Thoracic aorta (tissue), 2 donors: Measurements from ENCODE around the gene UTS2. TPM values are rescaled to one million over a fixed set of nuclear protein-coding genes. Genes with fewer than 3 reads are reported as not detected.
A peak's percentile ranks its signal among the peaks of the same experiment; 100 is the strongest.

Experiments used
- ATAC-seq: fragments of 150-250 bp; one replicate; pipeline ENCODE4 v1.8.0; 2017; ENCODE audit warnings: low read depth; ENCODE audit not compliant: insufficient number of reproducible peaks, low FRiP score
- DNase-seq: peaks from one replicate; pipeline ENCODE4 v3.0.0-alpha.2; 2020; ENCODE audit warnings: low spot score
- H3K27ac ChIP-seq, 2 donors: fragments of 200-600 bp; sonication (generic); 1 replicate in 1 of 2; 2 replicates in 1 of 2; pipeline ENCODE4 v1.5.1; 2016; ENCODE audit warnings: mild to moderate bottlenecking in 2 of 2, moderate library complexity in 2 of 2
- H3K27me3 ChIP-seq: fragments of 200-600 bp; sonication (generic); replicated peaks from 2 replicates; pipeline ENCODE4 v1.6.0; 2016; ENCODE audit warnings: mild to moderate bottlenecking; ENCODE audit not compliant: insufficient read depth
- H3K36me3 ChIP-seq: fragments of 200-600 bp; sonication (generic); one replicate; pipeline ENCODE4 v1.5.1; 2016
- H3K4me1 ChIP-seq, 2 donors: fragments of 200-600 bp; sonication (generic); 1 replicate in 1 of 2; 2 replicates in 1 of 2; pipeline versions ENCODE4 v1.5.1 to v1.6.0; 2016; ENCODE audit warnings: low read depth in 2 of 2, mild to moderate bottlenecking in 1 of 2; ENCODE audit not compliant: control insufficient read depth in 1 of 2
- H3K4me3 ChIP-seq: fragments of 200-600 bp; sonication (generic); 2 replicates; pipeline ENCODE4 v1.5.1; 2016; ENCODE audit warnings: mild to moderate bottlenecking
- H3K9me3 ChIP-seq: fragments of 200-600 bp; sonication (generic); 2 replicates; pipeline ENCODE4 v1.5.1; 2016
- total RNA-seq, 2 donors: library from RNA; depleted of rRNA; stranded (reverse); fragments of >200 nt; gene quantifications; one replicate each; pipeline versions ENCODE4 v1.1.0 to v1.2.3, GENCODE V29; 2016
- TF ChIP-seq, protein P1 (sequence below): fragments of 200-600 bp; sonication (generic); IDR thresholded peaks from one replicate; pipeline ENCODE4 v1.5.1; 2019; ENCODE audit warnings: antibody characterized with exemption

The UTS2 gene
- total RNA-seq, 2 donors from 2014 or later, result not detected

DNA sequence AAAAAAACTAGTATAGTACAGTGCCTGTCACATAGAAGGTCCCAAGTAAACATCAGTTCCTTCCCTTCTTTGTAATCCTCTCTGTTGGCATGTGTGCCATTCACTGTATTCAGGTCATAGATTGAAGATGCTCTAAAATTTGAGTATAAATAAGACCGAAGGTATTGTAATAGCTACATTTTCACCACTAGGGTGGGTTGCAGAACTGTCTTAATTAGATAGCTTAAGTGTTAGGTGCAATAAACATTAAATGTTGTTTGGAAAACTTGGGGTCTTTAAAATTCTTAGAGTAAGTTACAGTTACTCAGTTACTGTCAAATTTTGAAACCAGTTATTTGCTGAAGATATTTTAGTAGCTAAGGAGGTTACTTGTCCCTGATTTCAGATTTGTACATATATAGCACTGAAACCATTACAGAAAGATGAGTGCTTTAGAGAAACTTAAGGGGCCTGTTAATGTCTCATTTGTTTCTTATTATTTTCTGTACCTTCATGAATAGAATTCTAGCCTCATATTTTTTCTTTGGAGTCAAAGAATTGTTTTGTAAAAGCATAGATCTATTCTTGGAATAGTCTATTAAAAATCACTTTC is 44.5 kb downstream of the UTS2 start:
- Histone ChIP-seq H3K9me3 (peaks cover 3% of the 10 kb centered on the region), H3K27ac (no peak overlapping the region), H3K4me1 (no peaks in the 10 kb centered on the region), H3K27me3 (no peaks in the 10 kb centered on the region), H3K36me3 (peaks cover 51% of the 10 kb centered on the region), H3K4me3 (no peak overlapping the region)
- TF ChIP-seq, protein P1, sequence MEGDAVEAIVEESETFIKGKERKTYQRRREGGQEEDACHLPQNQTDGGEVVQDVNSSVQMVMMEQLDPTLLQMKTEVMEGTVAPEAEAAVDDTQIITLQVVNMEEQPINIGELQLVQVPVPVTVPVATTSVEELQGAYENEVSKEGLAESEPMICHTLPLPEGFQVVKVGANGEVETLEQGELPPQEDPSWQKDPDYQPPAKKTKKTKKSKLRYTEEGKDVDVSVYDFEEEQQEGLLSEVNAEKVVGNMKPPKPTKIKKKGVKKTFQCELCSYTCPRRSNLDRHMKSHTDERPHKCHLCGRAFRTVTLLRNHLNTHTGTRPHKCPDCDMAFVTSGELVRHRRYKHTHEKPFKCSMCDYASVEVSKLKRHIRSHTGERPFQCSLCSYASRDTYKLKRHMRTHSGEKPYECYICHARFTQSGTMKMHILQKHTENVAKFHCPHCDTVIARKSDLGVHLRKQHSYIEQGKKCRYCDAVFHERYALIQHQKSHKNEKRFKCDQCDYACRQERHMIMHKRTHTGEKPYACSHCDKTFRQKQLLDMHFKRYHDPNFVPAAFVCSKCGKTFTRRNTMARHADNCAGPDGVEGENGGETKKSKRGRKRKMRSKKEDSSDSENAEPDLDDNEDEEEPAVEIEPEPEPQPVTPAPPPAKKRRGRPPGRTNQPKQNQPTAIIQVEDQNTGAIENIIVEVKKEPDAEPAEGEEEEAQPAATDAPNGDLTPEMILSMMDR, result peak; percentile 53
- DNase-seq, result no peak
- no peak for ATAC-seq

DNA sequence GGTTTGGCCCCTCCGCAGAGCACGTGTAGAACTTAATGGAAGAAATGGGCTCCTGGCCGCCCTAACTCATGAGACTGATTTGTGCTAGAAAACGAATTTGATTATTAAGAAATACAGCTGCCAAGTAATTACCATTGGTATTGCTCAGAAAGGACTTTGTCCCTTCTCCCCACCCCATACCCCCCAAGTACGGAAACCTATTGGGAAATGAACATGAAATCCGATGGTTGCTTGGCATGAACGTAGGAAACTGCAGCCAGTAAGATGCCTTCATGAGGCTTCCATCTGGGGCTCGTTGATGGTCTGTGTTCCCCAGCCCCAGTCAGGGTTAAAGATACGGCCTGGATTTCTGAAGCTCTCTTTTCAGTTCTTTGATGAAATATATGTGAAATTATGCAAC is 47.4 kb downstream of the UTS2 start:
- TF ChIP-seq, protein P1, result no peak
- no peaks in the 10 kb centered on the region for H3K27me3 ChIP-seq
- no peak overlapping the region for H3K4me3 ChIP-seq
- ATAC-seq, result no peak
- no peaks in the 10 kb centered on the region for H3K4me1 ChIP-seq
- DNase-seq, result no peak
- H3K27ac ChIP-seq, result no peak overlapping the region
- no peaks in the 10 kb centered on the region for H3K9me3 ChIP-seq
- peaks cover 41% of the 10 kb centered on the region for H3K36me3 ChIP-seq

Other genes with a start within 250 kb of the UTS2 start
- 100 to 1,000 TPM in 1 of 2 donors, 10 to 100 TPM in 1; 87.3 to 102 TPM for gene VAMP3, start 81.8 kb downstream of the UTS2 start, total RNA-seq
- gene PER3, start 68.8 kb downstream of the UTS2 start, total RNA-seq, result 10 to 100 TPM; 19.8 to 21.7 TPM
- gene TNFRSF9, start 87.8 kb upstream of the UTS2 start, total RNA-seq, result not detected
- gene PARK7, start 108.6 kb upstream of the UTS2 start, total RNA-seq, result 100 to 1,000 TPM; 140 to 145 TPM
- gene ERRFI1, start 173.2 kb upstream of the UTS2 start, total RNA-seq, result 100 to 1,000 TPM; 101 to 158 TPM